SJSA1 (cell line): ENCODE measurements around the gene OXER1. TPM values are rescaled to one million over a fixed set of nuclear protein-coding genes. Genes with fewer than 3 reads are reported as not detected.

Experiments
- DNase-seq, 2 experiments: peaks; one replicate each; pipeline ENCODE4 v3.0.0-alpha.2; 2015 to 2020; ENCODE audit warnings: low spot score in 2 of 2, low read depth in 1 of 2
- H3K27ac ChIP-seq: fragments of 250-450 bp; sonication (Bioruptor Pico); 2 replicates; pipeline ENCODE4 v1.5.1; 2020; ENCODE audit warnings: mild to moderate bottlenecking, moderate library complexity
- H3K27me3 ChIP-seq: fragments of 250-450 bp; sonication (Bioruptor Pico); replicated peaks from 2 replicates; pipeline ENCODE4 v1.5.1; 2020; ENCODE audit warnings: mild to moderate bottlenecking, moderate library complexity
- H3K36me3 ChIP-seq: fragments of 250-450 bp; sonication (Bioruptor Pico); 2 replicates; pipeline ENCODE4 v1.5.1; 2020; ENCODE audit warnings: mild to moderate bottlenecking
- H3K4me1 ChIP-seq: fragments of 250-450 bp; sonication (Bioruptor Pico); replicated peaks from 2 replicates; pipeline ENCODE4 v1.6.1; 2021; ENCODE audit warnings: mild to moderate bottlenecking
- H3K4me3 ChIP-seq: fragments of 250-450 bp; sonication (Bioruptor Pico); 2 replicates; pipeline ENCODE4 v1.5.1; 2020; ENCODE audit warnings: mild to moderate bottlenecking
- H3K9me3 ChIP-seq: fragments of 250-450 bp; sonication (Bioruptor Pico); replicated peaks from 2 replicates; pipeline ENCODE4 v1.5.1; 2020; ENCODE audit warnings: mild to moderate bottlenecking
- total RNA-seq: library from RNA; depleted of rRNA; stranded (reverse); fragments of >200 nt; shearing (Covaris generic); gene quantifications from 2 replicates; pipeline ENCODE4 v1.2.3, GENCODE V29; 2014; rRNA removed

OXER1 gene
- total RNA-seq, 1 experiment from 2014 or later = not detected

- no peak for DNase-seq
These were observed 51.0 kb downstream of the OXER1 start for GRCh38 chr2:42712934-42713333.

More at GRCh38 chr2:42712934-42713333, 51.0 kb downstream of the OXER1 start:
- H3K9me3 ChIP-seq = no peaks in the 10 kb centered on the region
- H3K27me3 ChIP-seq = no peaks in the 10 kb centered on the region
- H3K36me3 ChIP-seq = peaks cover 12% of the 10 kb centered on the region; the same call in 1 of the 2 replicates
- no peaks in the 10 kb centered on the region for H3K4me1 ChIP-seq
- H3K4me3 ChIP-seq = no peak overlapping the region
- H3K27ac ChIP-seq = no peak overlapping the region

Other genes starting within 250 kb of the OXER1 start
- 21.0 and 23.0 TPM in 2 replicates for gene MTA3, start 195.5 kb downstream of the OXER1 start, total RNA-seq
- gene HAAO, start 28.4 kb upstream of the OXER1 start, total RNA-seq = not detected in 2 replicates